Smooth muscle cell (in vitro differentiated cells): ENCODE results near the gene RAB3GAP1. TPM values are rescaled to one million over a fixed set of nuclear protein-coding genes. Genes with fewer than 3 reads are reported as not detected.

ENCODE experiments used
- DNase-seq: peaks from one replicate; lab custom pipeline; 2025; ENCODE audit not compliant: unreplicated experiment; lab: John Stamatoyannopoulos, UW
- H2AFZ ChIP-seq: fragments of 200-600 bp; sonication (generic); 2 replicates; pipeline ENCODE4 v1.6.0; 2016; ENCODE audit warnings: antibody characterized with exemption, low read depth, mild to moderate bottlenecking
- H3F3A ChIP-seq: fragments of 200-600 bp; sonication (generic); 2 replicates; pipeline ENCODE4 v1.6.0; 2017; ENCODE audit warnings: antibody characterized with exemption, low read depth
- H3K27ac ChIP-seq: fragments of 200-600 bp; sonication (generic); 2 replicates; pipeline ENCODE4 v1.5.1; 2016; ENCODE audit warnings: low read depth, mild to moderate bottlenecking
- H3K27me3 ChIP-seq: fragments of 200-600 bp; sonication (generic); 2 replicates; pipeline ENCODE4 v1.6.1; 2016; ENCODE audit warnings: low read depth, mild to moderate bottlenecking
- H3K36me3 ChIP-seq: fragments of 200-600 bp; sonication (generic); 2 replicates; pipeline ENCODE4 v1.5.1; 2016; ENCODE audit warnings: low read depth
- H3K4me1 ChIP-seq: fragments of 200-600 bp; sonication (generic); 2 replicates; pipeline ENCODE4 v1.5.1; 2016; ENCODE audit warnings: low read depth
- H3K4me2 ChIP-seq: fragments of 200-600 bp; sonication (generic); 2 replicates; pipeline ENCODE4 v1.6.0; 2016; ENCODE audit warnings: mild to moderate bottlenecking
- H3K4me3 ChIP-seq: fragments of 200-600 bp; sonication (generic); 2 replicates; pipeline ENCODE4 v1.5.1; 2016; ENCODE audit warnings: mild to moderate bottlenecking
- H3K79me2 ChIP-seq: fragments of 200-600 bp; sonication (generic); 2 replicates; pipeline ENCODE4 v1.6.0; 2016; ENCODE audit warnings: low read depth, mild to moderate bottlenecking
- H3K9ac ChIP-seq: fragments of 200-600 bp; sonication (generic); 2 replicates; pipeline ENCODE4 v1.6.0; 2016; ENCODE audit warnings: low read depth
- H3K9me3 ChIP-seq: fragments of 200-600 bp; sonication (generic); replicated peaks from 2 replicates; pipeline ENCODE4 v1.5.1; 2016; ENCODE audit warnings: low read depth
- H4K20me1 ChIP-seq: fragments of 200-600 bp; sonication (generic); 2 replicates; pipeline ENCODE4 v1.6.0; 2016; ENCODE audit warnings: low read depth
- WGBS: methylation state at CpG from one replicate; pipeline ENCODE4 v1.1.7; 2016; ENCODE audit warnings: low lambda C conversion rate; 5-methylcytosine and 5-hydroxymethylcytosine counted together
- polyA plus RNA-seq: library from polyadenylated mRNA; unstranded; fragments of >200 nt; fragmentation: Nextera tagmentation; extraction: Ambion mirVana; gene quantifications from 2 replicates; pipeline ENCODE4 v1.2.1, GENCODE V29; 2016
- total RNA-seq: library from RNA; depleted of rRNA; stranded (reverse); fragments of >200 nt; gene quantifications from 2 replicates; pipeline ENCODE4 v1.2.3, GENCODE V29; 2014
- TF ChIP-seq, protein P1 (sequence below): fragments of 200-600 bp; sonication (generic); IDR thresholded peaks from 2 replicates; pipeline ENCODE4 v1.5.1; 2017; ENCODE audit warnings: borderline replicate concordance, mild to moderate bottlenecking, antibody characterized with exemption; ENCODE audit not compliant: insufficient read depth, poor library complexity, severe bottlenecking

The RAB3GAP1 gene
- total and polyA plus RNA-seq, 2 experiments from 2014 or later: 14.6 to 39.8 TPM

DNA sequence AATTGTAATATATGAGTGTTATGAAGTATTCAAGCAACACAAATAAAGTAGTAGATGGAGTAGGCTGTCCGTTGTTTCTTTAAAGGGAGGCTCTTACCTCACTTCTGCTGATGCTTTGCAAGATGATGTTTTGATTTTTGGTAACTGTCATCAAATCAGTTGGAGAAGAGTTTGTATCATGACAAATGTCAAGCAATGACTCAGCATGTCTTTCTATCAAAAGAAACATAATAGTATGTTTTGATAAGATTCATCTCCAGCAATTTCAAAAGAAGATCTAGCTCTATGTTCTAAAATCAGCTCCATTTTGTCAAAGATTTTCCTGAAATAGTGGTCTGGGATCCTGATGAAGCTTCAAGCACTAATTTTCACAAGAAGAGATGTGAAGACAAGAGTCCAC lies 30.5 kb upstream of the RAB3GAP1 start:
- H3K9me3 ChIP-seq: no peaks in the 10 kb centered on the region
- no peaks in the 10 kb centered on the region for H4K20me1 ChIP-seq
- no peak overlapping the region for H3K4me2 ChIP-seq
- 96% methylated on average over 1 of the region's 1 CpG for WGBS
- H3K27me3 ChIP-seq: no peaks in the 10 kb centered on the region
- DNase-seq: no peak
- no peaks in the 10 kb centered on the region for H3K79me2 ChIP-seq
- no peaks in the 10 kb centered on the region for H3F3A ChIP-seq
- H3K4me3 ChIP-seq: no peak overlapping the region
- TF ChIP-seq, protein P1, sequence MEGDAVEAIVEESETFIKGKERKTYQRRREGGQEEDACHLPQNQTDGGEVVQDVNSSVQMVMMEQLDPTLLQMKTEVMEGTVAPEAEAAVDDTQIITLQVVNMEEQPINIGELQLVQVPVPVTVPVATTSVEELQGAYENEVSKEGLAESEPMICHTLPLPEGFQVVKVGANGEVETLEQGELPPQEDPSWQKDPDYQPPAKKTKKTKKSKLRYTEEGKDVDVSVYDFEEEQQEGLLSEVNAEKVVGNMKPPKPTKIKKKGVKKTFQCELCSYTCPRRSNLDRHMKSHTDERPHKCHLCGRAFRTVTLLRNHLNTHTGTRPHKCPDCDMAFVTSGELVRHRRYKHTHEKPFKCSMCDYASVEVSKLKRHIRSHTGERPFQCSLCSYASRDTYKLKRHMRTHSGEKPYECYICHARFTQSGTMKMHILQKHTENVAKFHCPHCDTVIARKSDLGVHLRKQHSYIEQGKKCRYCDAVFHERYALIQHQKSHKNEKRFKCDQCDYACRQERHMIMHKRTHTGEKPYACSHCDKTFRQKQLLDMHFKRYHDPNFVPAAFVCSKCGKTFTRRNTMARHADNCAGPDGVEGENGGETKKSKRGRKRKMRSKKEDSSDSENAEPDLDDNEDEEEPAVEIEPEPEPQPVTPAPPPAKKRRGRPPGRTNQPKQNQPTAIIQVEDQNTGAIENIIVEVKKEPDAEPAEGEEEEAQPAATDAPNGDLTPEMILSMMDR: no peak
- no peak overlapping the region for H2AFZ ChIP-seq
- no peaks in the 10 kb centered on the region for H3K36me3 ChIP-seq
- no peak overlapping the region for H3K9ac ChIP-seq
- H3K4me1 ChIP-seq: no peaks in the 10 kb centered on the region
- no peak overlapping the region for H3K27ac ChIP-seq

DNA sequence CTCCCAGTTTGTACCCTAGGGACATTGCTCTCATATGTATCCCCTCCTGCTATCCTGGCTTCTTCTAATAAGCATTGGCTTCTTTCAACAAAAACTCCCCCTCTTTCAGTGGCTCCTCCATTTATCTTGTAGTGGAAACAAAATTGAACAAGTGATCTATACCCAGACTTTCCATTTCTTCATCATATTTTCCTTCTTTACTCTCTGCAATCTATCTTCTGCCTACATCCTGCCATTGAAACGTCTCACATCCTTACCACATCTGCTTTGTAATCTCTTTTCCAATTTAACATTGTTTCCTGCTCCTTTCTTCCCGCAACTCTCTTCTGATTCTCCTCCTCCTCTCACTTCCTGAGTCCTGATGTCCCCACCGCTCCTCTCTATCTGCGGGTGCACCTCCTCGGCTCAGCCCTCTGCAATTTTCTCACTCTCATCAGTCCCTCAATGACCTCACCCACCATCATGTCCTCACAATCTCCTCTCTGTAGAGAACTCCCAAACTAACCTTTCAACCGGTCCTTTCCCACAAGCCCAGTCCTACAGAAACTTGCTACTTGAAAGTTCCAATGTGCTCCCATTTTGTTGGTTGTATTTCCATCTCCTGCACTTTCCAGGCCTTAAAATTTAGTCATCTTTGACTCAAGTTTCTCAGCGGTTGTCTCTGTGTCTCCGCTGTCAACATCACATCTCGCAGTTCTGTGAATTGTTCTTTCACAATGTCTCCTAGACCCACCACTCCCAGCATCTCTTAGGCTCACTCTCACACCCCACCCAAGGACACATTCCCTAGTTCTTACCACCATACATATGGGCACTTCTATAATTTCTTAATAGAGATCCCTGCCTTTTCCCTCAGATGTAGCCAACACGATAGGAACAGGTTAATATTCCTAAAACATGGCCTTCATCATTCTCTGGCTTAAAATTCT lies 28.9 kb upstream of the RAB3GAP1 start:
- Histone ChIP-seq H2AFZ (no peak overlapping the region), H3K9ac (no peak overlapping the region), H3K79me2 (no peaks in the 10 kb centered on the region), H3K4me2 (no peak overlapping the region), H3K27me3 (no peaks in the 10 kb centered on the region), H3F3A (no peaks in the 10 kb centered on the region), H3K4me3 (no peak overlapping the region), H3K4me1 (no peaks in the 10 kb centered on the region), H3K36me3 (no peaks in the 10 kb centered on the region), H3K27ac (no peak overlapping the region), H4K20me1 (no peaks in the 10 kb centered on the region), H3K9me3 (no peaks in the 10 kb centered on the region)
- TF ChIP-seq, protein P1: no peak
- no peak for DNase-seq
- WGBS: 86% methylated on average over 10 of the region's 10 CpGs

DNA sequence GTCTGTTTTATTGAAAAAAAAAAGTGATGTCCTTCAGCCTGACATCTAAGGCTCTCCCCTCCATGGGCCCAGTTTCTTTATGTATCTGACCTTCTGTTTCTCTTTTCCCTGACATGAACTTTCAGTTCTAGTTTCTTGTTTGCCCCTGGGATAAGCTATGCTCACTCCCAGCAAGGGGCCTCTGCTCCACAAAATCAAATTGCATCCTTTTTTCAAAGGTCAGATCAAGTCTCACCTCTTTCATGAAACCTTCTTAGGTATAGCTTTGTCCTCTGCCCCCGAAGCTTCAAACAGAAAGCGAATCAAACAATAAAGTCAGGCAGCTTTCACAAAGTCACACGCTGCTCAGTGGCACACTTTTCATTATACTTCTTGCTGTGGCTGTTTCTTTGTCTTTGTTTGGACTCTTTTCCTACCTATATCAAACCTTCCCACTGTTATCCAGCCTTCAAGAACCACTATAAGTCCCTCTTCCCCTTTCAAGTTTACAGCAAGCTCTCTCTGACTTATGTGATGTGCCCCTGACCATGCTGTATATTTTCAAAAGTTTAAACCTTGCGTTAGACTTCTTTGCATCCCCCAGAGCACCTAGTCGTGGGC lies 28.1 kb upstream of the RAB3GAP1 start:
- Histone ChIP-seq H2AFZ (no peak overlapping the region), H3K36me3 (no peaks in the 10 kb centered on the region), H3F3A (no peaks in the 10 kb centered on the region), H3K9ac (no peak overlapping the region), H3K9me3 (no peaks in the 10 kb centered on the region), H3K4me3 (no peak overlapping the region), H3K79me2 (no peaks in the 10 kb centered on the region), H3K27ac (no peak overlapping the region), H3K4me1 (no peaks in the 10 kb centered on the region), H3K4me2 (no peak overlapping the region), H3K27me3 (no peaks in the 10 kb centered on the region), H4K20me1 (no peaks in the 10 kb centered on the region)
- TF ChIP-seq, protein P1: no peak
- DNase-seq: no peak
- WGBS: 89% methylated on average over 5 of the region's 5 CpGs
